GM20000 (cell line): ENCODE measurements around the gene RNPS1.

Experiments
- DNase-seq: peaks from one replicate; pipeline ENCODE4 v3.0.0; 2012; ENCODE audit warnings: low spot score
- TF ChIP-seq, protein P1 (sequence below): IDR thresholded peaks from 2 replicates; pipeline ENCODE4 v1.5.1; 2012; ENCODE audit warnings: mild to moderate bottlenecking, control low read depth; ENCODE audit errors: extremely low read depth, missing control alignments

The RNPS1 gene

DNA sequence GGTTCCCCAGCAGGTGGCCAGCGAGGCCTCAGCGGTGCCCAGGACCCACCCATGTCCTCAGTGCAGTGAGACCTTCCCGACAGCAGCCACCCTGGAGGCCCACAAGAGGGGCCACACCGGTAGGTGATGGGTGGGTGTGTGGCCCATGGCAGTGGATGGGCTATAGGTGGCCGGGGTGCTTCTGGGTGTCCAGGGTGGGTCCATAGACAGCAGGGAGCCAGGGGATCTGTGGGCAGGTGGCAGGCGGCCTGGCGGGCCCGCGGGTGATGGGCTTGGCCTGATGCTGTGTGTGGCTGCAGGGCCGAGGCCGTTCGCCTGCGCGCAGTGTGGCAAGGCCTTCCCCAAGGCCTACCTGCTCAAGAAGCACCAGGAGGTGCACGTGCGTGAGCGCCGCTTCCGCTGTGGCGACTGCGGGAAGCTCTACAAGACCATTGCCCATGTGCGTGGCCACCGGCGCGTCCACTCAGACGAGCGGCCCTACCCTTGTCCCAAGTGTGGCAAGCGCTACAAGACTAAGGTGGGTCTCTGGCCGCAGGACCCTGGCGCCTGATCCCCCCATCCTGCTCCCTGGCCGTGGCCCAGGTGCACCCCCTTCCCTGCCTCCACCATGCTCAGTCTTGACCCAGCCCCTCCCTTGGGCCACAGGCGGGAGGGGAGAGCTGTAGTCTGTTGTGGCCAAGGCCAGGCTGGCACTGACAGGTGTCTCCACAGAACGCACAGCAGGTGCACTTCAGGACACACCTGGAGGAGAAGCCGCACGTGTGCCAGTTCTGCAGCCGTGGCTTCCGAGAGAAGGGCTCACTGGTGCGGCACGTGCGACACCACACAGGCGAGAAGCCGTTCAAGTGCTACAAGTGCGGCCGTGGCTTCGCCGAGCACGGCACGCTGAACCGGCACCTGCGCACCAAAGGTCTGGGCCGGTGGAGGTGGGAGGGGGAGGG lies 33.8 kb downstream of the RNPS1 start:
- no peak for DNase-seq
- TF ChIP-seq, protein P1, sequence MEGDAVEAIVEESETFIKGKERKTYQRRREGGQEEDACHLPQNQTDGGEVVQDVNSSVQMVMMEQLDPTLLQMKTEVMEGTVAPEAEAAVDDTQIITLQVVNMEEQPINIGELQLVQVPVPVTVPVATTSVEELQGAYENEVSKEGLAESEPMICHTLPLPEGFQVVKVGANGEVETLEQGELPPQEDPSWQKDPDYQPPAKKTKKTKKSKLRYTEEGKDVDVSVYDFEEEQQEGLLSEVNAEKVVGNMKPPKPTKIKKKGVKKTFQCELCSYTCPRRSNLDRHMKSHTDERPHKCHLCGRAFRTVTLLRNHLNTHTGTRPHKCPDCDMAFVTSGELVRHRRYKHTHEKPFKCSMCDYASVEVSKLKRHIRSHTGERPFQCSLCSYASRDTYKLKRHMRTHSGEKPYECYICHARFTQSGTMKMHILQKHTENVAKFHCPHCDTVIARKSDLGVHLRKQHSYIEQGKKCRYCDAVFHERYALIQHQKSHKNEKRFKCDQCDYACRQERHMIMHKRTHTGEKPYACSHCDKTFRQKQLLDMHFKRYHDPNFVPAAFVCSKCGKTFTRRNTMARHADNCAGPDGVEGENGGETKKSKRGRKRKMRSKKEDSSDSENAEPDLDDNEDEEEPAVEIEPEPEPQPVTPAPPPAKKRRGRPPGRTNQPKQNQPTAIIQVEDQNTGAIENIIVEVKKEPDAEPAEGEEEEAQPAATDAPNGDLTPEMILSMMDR = no peak

DNA sequence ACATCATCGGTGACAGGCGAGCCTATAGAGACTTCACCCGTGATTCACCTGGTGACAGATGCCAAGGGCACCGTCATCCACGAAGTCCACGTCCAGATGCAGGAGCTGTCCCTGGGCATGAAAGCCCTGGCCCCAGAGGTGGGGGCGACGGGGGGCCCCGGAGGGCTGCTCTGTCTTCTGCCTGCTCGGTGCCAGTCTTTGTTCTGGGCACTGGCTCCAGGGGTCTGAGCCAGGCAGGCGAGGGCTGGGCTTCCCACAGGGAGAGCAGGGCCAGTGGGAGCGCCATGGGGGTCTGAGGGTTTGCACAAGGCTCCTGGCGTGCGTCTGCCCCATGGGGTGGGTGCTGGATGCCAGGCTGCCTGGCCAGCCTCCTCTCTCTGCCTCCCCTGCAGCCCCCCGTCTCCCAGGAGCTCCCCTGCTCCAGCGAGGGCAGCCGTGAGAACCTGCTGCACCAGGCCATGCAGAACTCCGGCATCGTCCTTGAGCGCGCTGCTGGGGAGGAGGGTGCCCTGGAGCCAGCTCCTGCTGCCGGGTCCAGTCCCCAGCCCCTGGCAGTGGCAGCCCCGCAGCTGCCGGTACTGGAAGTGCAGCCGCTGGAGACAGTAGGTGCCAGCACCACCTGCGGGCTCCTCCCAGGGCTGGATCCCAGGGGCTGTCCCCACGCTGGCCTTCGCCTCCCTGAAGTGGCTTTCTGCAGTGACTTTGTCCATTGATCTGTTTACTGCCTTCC lies 34.7 kb downstream of the RNPS1 start:
- TF ChIP-seq, protein P1 = no peak
- DNase-seq = no peak

DNA sequence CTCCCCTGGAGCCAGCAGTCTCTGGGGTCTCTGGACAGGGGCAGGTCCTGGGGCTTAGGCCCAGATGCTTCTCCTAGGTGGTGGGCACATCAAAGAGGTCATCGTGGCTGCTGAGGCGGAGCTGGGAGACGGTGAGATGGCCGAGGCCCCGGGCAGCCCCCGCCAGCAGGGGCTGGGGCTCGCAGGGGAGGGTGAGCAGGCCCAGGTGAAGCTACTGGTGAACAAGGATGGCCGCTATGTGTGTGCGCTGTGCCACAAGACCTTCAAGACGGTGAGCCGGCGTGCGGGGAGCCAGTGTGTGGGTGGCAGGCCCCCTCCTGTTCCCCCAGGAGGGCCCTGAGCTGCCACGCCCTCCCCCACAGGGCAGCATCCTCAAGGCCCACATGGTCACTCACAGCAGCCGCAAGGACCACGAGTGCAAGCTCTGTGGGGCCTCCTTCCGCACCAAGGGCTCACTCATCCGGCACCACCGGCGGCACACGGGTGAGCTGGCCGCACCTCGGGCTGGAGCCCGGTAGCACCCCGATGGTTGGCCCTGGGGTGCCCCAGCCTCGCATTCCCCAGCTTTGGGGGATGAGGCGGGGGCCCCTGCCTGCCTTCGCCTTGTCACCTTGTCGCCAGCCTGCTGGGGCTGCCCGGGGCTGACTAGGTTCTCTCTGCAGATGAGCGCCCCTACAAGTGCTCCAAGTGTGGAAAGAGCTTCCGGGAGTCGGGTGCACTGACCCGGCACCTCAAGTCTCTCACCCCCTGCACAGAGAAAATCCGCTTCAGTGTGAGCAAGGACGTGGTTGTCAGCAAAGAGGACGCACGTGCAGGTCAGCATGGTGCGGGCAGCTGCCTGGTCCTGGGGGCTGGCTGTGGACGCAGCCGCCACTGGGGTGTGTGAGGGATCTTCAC lies 35.6 kb downstream of the RNPS1 start:
- DNase-seq = no peak
- TF ChIP-seq, protein P1 = no peak

DNA sequence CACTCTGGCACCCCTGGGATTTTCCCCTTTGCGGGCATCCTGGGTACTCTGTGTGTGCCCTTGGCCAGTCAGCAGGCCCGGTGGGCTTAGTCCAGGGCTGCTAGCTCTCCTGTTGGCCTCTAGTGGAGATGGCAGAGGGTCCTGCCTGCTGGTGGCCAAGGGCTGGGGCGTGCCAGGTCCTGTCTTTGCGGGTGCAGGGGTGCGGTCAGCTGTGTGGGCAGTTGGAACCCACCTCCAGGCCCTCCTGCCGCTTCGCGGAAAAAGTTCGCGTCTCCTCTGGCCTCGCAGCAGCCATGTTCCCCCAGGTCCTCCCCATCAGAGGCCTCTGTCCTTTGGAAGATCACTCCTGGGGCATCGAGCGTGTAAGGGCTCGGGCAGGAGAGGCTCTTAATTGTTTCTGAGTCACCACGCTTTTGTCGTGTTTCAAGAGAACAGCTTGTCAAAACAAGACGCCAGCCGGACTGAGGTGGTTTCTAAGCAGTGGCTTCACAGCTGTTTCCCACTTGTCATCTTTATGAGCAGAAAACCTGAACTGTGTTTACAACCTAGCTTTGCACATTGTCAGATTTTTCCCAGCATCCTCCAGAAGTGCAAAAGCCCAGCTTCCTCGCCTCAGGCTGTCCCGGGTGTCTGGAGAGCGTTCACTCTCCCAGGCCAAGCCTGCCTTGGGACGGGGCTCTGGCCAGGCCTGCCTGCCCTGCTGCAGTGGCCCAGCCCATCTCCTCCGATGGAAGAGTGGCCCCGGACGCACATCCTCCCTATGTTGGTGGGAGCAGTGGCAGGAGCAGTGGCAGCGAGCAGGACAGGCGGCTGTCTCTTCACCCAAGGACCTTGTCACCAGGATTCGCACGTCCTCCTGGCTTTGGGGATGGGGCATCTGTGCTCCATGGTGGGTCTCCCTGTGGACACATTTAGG lies 36.7 kb downstream of the RNPS1 start:
- TF ChIP-seq, protein P1 = no peak
- no peak for DNase-seq

DNA sequence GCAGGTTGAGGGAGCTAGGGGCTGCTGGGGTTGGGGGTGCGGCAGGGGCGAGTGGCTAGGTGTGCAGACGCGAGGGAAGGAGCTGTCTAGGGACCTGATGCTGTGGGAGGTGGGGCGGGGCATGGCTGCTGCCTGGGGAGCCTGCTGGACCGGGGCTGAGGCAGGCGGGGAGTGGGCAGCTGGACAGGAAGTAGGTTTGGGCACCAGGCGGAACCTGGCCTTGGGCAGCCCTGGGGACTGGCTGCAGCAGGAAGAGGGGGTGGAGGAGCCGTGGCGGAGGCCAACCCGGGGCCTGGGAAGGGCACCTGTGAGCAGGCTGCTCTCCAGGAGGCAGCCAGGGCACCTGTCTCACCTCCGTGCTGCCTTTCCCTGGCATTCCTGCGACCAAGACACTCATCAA lies 37.5 kb downstream of the RNPS1 start:
- no peak for DNase-seq
- TF ChIP-seq, protein P1 = no peak

DNA sequence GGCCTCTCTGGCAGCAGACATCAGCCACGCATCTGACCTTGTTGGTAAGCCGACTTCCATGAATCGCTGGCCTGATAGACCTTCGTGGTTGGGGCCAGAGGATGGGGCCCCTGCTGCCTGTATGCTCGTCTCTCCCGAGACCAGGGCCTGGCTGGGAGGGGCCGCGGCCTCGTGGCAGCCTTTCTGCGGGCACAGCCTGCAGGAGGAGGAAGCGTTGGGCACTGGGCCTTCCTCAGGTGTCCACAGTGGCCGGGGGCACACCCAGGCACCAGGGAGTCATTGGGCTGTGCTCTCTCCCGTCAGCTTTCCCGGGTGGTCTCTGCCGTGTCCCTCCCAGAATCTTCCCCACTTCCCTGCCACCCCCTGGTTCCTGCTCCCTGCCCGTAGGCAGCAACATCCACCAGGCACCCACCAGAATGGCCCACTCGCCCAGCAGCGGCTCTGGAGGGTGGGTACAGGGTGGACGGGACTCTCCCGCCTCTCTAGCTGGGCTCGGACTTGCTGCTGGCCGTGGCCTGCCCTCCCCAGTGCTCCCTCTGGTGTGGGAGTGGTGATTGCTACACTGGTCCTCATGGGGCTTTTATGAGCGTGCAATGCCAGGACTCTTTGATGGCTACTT lies 38.2 kb downstream of the RNPS1 start:
- DNase-seq = no peak
- TF ChIP-seq, protein P1 = no peak
